B cell (primary cell): ENCODE results near the gene NME3. TPM values are rescaled to one million over a fixed set of nuclear protein-coding genes. Genes with fewer than 3 reads are reported as not detected.

Experiments
- ATAC-seq: fragments of 200-7000 bp; cut with Tn5 transposase; one replicate; pipeline ENCODE4 v1.10.0; 2021; ENCODE audit warnings: low read depth, mild to moderate bottlenecking, moderate number of reproducible peaks, moderate library complexity
- CTCF ChIA-PET: fragments of 350-600 bp; sonication (Branson Sonifier 250); formaldehyde crosslinking; loops from one replicate; lab custom pipeline; 2021; ENCODE audit warnings: antibody characterized with exemption, inconsistent platforms; lab: Charles Lee
- POLR2A ChIA-PET: fragments of 350-600 bp; sonication (Branson Sonifier 250); formaldehyde crosslinking; loops from one replicate; lab custom pipeline; 2021; ENCODE audit warnings: antibody characterized with exemption; lab: Charles Lee
- DNase-seq: peaks from one replicate; pipeline ENCODE4 v3.0.0; 2013
- H2AFZ ChIP-seq: 2 replicates; pipeline ENCODE4 v1.6.1; 2012; ENCODE audit warnings: mild to moderate bottlenecking, low read depth, low read length; ENCODE audit not compliant: insufficient read depth, poor library complexity, severe bottlenecking
- H3K27ac ChIP-seq, 2 donors: 1 replicate in 1 of 2; 2 replicates in 1 of 2; pipeline ENCODE4 v1.5.1; 2012 to 2013; ENCODE audit warnings: low read length in 2 of 2, mild to moderate bottlenecking in 2 of 2, moderate library complexity in 1 of 2
- H3K27me3 ChIP-seq, 4 experiments: fragments of 200-600 bp in 1 of 4; sonication (generic) in 1 of 4; replicated peaks in 1 of 4; 1 replicate in 2 of 4; 2 replicates in 2 of 4; pipeline versions ENCODE4 v1.6.1 to v1.7.0; 2013 to 2016; ENCODE audit warnings: low read length in 3 of 4, mild to moderate bottlenecking in 2 of 4, mixed read lengths in 1 of 4, moderate library complexity in 1 of 4; ENCODE audit not compliant: insufficient read depth in 4 of 4, control insufficient read depth in 3 of 4; ENCODE audit errors: control extremely low read depth in 1 of 4
- H3K36me3 ChIP-seq, 2 experiments: replicated peaks in 1 of 2; 1 replicate in 1 of 2; 2 replicates in 1 of 2; pipeline versions ENCODE4 v1.6.1 to v1.7.1; 2013; ENCODE audit warnings: low read length in 1 of 2; ENCODE audit not compliant: insufficient read depth in 2 of 2, control insufficient read depth in 1 of 2; ENCODE audit errors: control extremely low read depth in 1 of 2, extremely low read depth in 1 of 2
- H3K4me1 ChIP-seq, 2 donors: fragments of 200-600 bp in 1 of 2; sonication (generic) in 1 of 2; 1 replicate in 1 of 2; 2 replicates in 1 of 2; pipeline versions ENCODE4 v1.5.1 to v1.6.1; 2013 to 2017; ENCODE audit warnings: low read length in 2 of 2; ENCODE audit not compliant: control insufficient read depth in 2 of 2, insufficient read depth in 2 of 2
- H3K4me2 ChIP-seq: replicated peaks from 2 replicates; pipeline ENCODE3; 2012; ENCODE audit warnings: mild to moderate bottlenecking, low read depth, low read length; ENCODE audit not compliant: poor library complexity, severe bottlenecking
- H3K4me3 ChIP-seq, 5 experiments: fragments of 200-600 bp in 1 of 5; sonication (generic) in 1 of 5; 1 replicate in 3 of 5; 2 replicates in 2 of 5; pipeline versions ENCODE4 v1.5.1 to v1.7.0; 2011 to 2016; ENCODE audit warnings: low read length in 4 of 5, mild to moderate bottlenecking in 4 of 5, low read depth in 2 of 5, control low read depth in 1 of 5, moderate library complexity in 1 of 5; ENCODE audit not compliant: insufficient read depth in 1 of 5; ENCODE audit errors: control extremely low read depth in 1 of 5, extremely low read depth in 1 of 5
- H3K79me2 ChIP-seq: fragments of 200-600 bp; sonication (generic); one replicate; pipeline ENCODE4 v1.6.0; 2016; ENCODE audit warnings: low read length; ENCODE audit not compliant: control insufficient read depth, insufficient read depth
- H3K9ac ChIP-seq: fragments of 200-600 bp; sonication (generic); 2 replicates; pipeline ENCODE4 v1.6.1; 2017; ENCODE audit warnings: mild to moderate bottlenecking, low read length, moderate library complexity
- H3K9me3 ChIP-seq, 3 donors: one replicate each; pipeline versions ENCODE4 v1.6.1 to v1.7.1; 2013; ENCODE audit warnings: low read length in 2 of 3; ENCODE audit not compliant: control insufficient read depth in 2 of 3, insufficient read depth in 1 of 3; ENCODE audit errors: control extremely low read depth in 1 of 3
- H4K20me1 ChIP-seq: 2 replicates; pipeline ENCODE4 v1.6.0; 2012; ENCODE audit warnings: mild to moderate bottlenecking, low read length; ENCODE audit not compliant: insufficient read depth, control insufficient read depth, poor library complexity, severe bottlenecking
- H3K27ac Mint-ChIP-seq: one replicate; pipeline ENCODE4 v1.8.0; 2021; ENCODE audit warnings: mixed read lengths
- H3K27me3 Mint-ChIP-seq: one replicate; pipeline ENCODE4 v1.8.0; 2021; ENCODE audit warnings: mixed read lengths
- H3K4me1 Mint-ChIP-seq: one replicate; pipeline ENCODE4 v1.8.0; 2021; ENCODE audit warnings: mixed read lengths
- H3K4me3 Mint-ChIP-seq: one replicate; pipeline ENCODE4 v1.8.0; 2021; ENCODE audit warnings: mixed read lengths
- H3K9me3 Mint-ChIP-seq: one replicate; pipeline ENCODE4 v1.8.0; 2022; ENCODE audit warnings: mixed read lengths; ENCODE audit not compliant: insufficient read depth
- EZH2 ChIP-seq: IDR thresholded peaks from 2 replicates; pipeline ENCODE4 v1.6.1; 2012; ENCODE audit warnings: borderline replicate concordance, low read depth, mild to moderate bottlenecking, moderate library complexity, low read length; ENCODE audit not compliant: insufficient read depth, poor library complexity, severe bottlenecking
- WGBS: methylation state at CpG from one replicate; pipeline ENCODE4 v1.1.5; 2013; ENCODE audit warnings: missing lambda C conversion rate; ENCODE audit not compliant: insufficient coverage; 5-methylcytosine and 5-hydroxymethylcytosine counted together
- intact Hi-C: fragments of 100-400 bp; cut with micrococcal nuclease; formaldehyde crosslinking; loops from one replicate; pipeline ENCODE4 v1.10.0; 2022
- polyA plus RNA-seq: library from polyadenylated mRNA; depleted of rRNA; stranded (reverse); fragments of >200 nt; gene quantifications from 2 replicates; pipeline ENCODE4 v1.2.3, GENCODE V29; 2012
- total RNA-seq, 2 donors: library from RNA; stranded (reverse); fragments of 120-200 nt in 1 of 2; gene quantifications; 1 replicate in 1 of 2; 2 replicates in 1 of 2; pipeline versions ENCODE4 v1.2.3 to v1.2.4, GENCODE V29; 2013 to 2022
- TF ChIP-seq, protein P1 (sequence below): fragments of 200-600 bp; IDR thresholded peaks from one replicate; pipeline ENCODE4 v1.8.0; 2022; ENCODE audit warnings: antibody characterized with exemption, mild to moderate bottlenecking

Gene NME3
- total and polyA plus RNA-seq, 2 donors (not counting 1 experiment from before 2014, with no cell fraction given), result 63.2 to 150 TPM

DNA sequence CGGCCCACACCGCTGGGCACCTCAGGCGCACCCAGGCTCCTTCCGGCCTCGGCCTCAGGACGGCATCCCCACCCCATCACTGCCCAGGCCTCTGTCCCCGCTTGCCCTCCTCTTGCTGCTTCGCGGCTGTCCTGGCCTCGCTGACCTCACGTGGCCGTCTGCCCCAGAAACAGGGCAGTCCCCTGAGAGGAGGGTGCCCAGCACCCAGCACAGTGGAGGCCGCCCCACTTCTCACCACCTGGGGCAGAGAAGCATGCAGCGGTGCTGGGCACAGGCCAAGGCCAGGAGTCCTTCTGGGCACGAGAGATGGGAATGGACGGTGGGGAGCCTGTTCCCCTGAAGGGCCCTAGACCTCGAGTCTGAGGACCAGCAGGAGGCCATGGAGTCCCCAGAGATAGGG lies 46.4 kb upstream of the NME3 start:
- no peak for TF ChIP-seq EZH2
- TF ChIP-seq, protein P1, sequence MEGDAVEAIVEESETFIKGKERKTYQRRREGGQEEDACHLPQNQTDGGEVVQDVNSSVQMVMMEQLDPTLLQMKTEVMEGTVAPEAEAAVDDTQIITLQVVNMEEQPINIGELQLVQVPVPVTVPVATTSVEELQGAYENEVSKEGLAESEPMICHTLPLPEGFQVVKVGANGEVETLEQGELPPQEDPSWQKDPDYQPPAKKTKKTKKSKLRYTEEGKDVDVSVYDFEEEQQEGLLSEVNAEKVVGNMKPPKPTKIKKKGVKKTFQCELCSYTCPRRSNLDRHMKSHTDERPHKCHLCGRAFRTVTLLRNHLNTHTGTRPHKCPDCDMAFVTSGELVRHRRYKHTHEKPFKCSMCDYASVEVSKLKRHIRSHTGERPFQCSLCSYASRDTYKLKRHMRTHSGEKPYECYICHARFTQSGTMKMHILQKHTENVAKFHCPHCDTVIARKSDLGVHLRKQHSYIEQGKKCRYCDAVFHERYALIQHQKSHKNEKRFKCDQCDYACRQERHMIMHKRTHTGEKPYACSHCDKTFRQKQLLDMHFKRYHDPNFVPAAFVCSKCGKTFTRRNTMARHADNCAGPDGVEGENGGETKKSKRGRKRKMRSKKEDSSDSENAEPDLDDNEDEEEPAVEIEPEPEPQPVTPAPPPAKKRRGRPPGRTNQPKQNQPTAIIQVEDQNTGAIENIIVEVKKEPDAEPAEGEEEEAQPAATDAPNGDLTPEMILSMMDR, result no peak
- no peak overlapping the region for H3K4me2 ChIP-seq
- no peak for ATAC-seq
- DNase-seq, result no peak
- no peaks in the 10 kb centered on the region for H3K27me3 Mint-ChIP-seq
- no peak overlapping the region for H2AFZ ChIP-seq
- H3K27ac ChIP-seq, result no peak overlapping the region
- ChIA-PET CTCF (no interaction called here), POLR2A (no interaction called here)
- H3K27ac Mint-ChIP-seq, result no peak overlapping the region
- H3K27me3 ChIP-seq, result no peaks in the 10 kb centered on the region
- H3K36me3 ChIP-seq, result peaks cover 2 to 65% of the 10 kb centered on the region in 2 experiments
- H3K4me1 Mint-ChIP-seq, result no peaks in the 10 kb centered on the region
- intact Hi-C loops, result no loop called here
- H3K4me1 ChIP-seq, result no peaks in the 10 kb centered on the region
- peaks cover 30% of the 10 kb centered on the region for H4K20me1 ChIP-seq
- H3K4me3 Mint-ChIP-seq, result no peak overlapping the region
- H3K9me3 ChIP-seq, result no peaks in the 10 kb centered on the region
- no peaks in the 10 kb centered on the region for H3K9me3 Mint-ChIP-seq
- H3K4me3 ChIP-seq, result no peak overlapping the region
- H3K9ac ChIP-seq, result no peak overlapping the region
- H3K79me2 ChIP-seq, result peaks cover 22% of the 10 kb centered on the region
- 96% methylated on average over 17 of the region's 17 CpGs for WGBS

DNA sequence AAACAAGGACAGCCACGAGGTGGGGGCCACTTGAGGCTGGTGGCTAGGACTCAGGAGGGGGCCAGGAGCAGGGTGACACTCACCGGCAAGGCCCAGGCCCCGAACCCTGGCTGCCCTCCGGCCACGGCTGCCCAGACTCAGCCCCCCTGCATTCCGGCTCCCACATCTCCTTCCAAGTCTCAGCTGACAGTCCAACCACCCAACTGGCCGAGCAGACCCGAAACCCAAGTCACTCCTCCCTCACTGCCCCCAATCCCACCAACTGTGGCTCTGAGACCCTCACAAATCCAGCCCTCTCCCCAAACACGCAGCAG lies 45.9 kb upstream of the NME3 start:
- peaks cover 25% of the 10 kb centered on the region for H4K20me1 ChIP-seq
- H3K4me3 Mint-ChIP-seq, result no peak overlapping the region

More for the DNA sequence above, 45.9 kb upstream of the NME3 start:
- H3K4me2 ChIP-seq, result no peak overlapping the region
- POLR2A ChIA-PET, result no interaction called here
- H3K27ac Mint-ChIP-seq, result no peak overlapping the region
- DNase-seq, result no peak
- ATAC-seq, result no peak
- 96% methylated on average over 9 of the region's 9 CpGs for WGBS
- H2AFZ ChIP-seq, result no peak overlapping the region
- no peaks in the 10 kb centered on the region for H3K4me1 Mint-ChIP-seq
- H3K79me2 ChIP-seq, result peaks cover 17% of the 10 kb centered on the region
- no peak for TF ChIP-seq EZH2
- TF ChIP-seq, protein P1, result no peak
- H3K9me3 Mint-ChIP-seq, result no peaks in the 10 kb centered on the region
- intact Hi-C loops, result no loop called here
- no peaks in the 10 kb centered on the region for H3K9me3 ChIP-seq
- H3K27me3 Mint-ChIP-seq, result no peaks in the 10 kb centered on the region
- H3K4me1 ChIP-seq, result no peaks in the 10 kb centered on the region
- H3K27ac ChIP-seq, result no peak overlapping the region
- H3K4me3 ChIP-seq, result no peak overlapping the region
- CTCF ChIA-PET, result no interaction called here
- H3K9ac ChIP-seq, result no peak overlapping the region
- H3K27me3 ChIP-seq, result no peaks in the 10 kb centered on the region
- H3K36me3 ChIP-seq, result peaks cover 2 to 61% of the 10 kb centered on the region in 2 experiments
